HUES48 (cell line): ENCODE measurements around the gene EGFL8.

Experiments
- H3K27ac ChIP-seq: one replicate; pipeline ENCODE4 v1.7.0; 2013; ENCODE audit warnings: low read depth, low read length, inconsistent platforms
- H3K27me3 ChIP-seq: 2 replicates; pipeline ENCODE4 v1.6.1; 2013; ENCODE audit warnings: mild to moderate bottlenecking, low read length; ENCODE audit not compliant: control insufficient read depth, insufficient read depth
- H3K36me3 ChIP-seq: 2 replicates; pipeline ENCODE4 v1.6.1; 2013; ENCODE audit warnings: low read length; ENCODE audit not compliant: control insufficient read depth, insufficient read depth
- H3K4me1 ChIP-seq: 2 replicates; pipeline ENCODE4 v1.6.1; 2013; ENCODE audit warnings: mild to moderate bottlenecking, low read length; ENCODE audit not compliant: control insufficient read depth, insufficient read depth
- H3K4me3 ChIP-seq: 2 replicates; pipeline ENCODE4 v1.5.1; 2013; ENCODE audit warnings: mild to moderate bottlenecking, low read depth, low read length
- H3K9ac ChIP-seq: 2 replicates; pipeline ENCODE4 v1.6.1; 2013; ENCODE audit warnings: mild to moderate bottlenecking, low read depth, low read length, moderate library complexity
- H3K9me3 ChIP-seq: 2 replicates; pipeline ENCODE4 v1.6.1; 2013; ENCODE audit warnings: low read length; ENCODE audit not compliant: control insufficient read depth, insufficient read depth

The EGFL8 gene

GRCh38 chr6:32164295-32164694, at the start of gene EGFL8:
Gene EGFL8, plus strand, starts transcription at chr6:32164595. Its CDS starts 1,571 bp downstream, at chr6:32166166.
- no peak within 1 kb of the TSS for H3K4me3 ChIP-seq
- no peak within 1 kb of the TSS for H3K27ac ChIP-seq
- H3K4me1 ChIP-seq, result no peaks in the 10 kb centered on the region
- peaks cover 32% of the 10 kb centered on the region for H3K36me3 ChIP-seq
- no peaks in the 10 kb centered on the region for H3K27me3 ChIP-seq
- no peaks in the 10 kb centered on the region for H3K9me3 ChIP-seq
- no peak within 1 kb of the TSS for H3K9ac ChIP-seq

GRCh38 chr6:32114796-32115195, 49.6 kb upstream of the EGFL8 start:
- peaks cover 45% of the 10 kb centered on the region for H3K36me3 ChIP-seq
- no peak overlapping the region for H3K4me3 ChIP-seq
- no peak overlapping the region for H3K27ac ChIP-seq
- no peaks in the 10 kb centered on the region for H3K9me3 ChIP-seq
- H3K27me3 ChIP-seq, result no peaks in the 10 kb centered on the region
- 0 out of 2 replicates have a peak, but pooled peaks cover 3% of the 10 kb centered on the region for H3K4me1 ChIP-seq
- no peak overlapping the region for H3K9ac ChIP-seq

- H3K4me1 ChIP-seq, result 0 out of 2 replicates have a peak, but pooled peaks cover 3% of the 10 kb centered on the region
- H3K4me3 ChIP-seq, result no peak overlapping the region
- H3K27ac ChIP-seq, result no peak overlapping the region
- H3K9me3 ChIP-seq, result no peaks in the 10 kb centered on the region
- H3K36me3 ChIP-seq, result peaks cover 49% of the 10 kb centered on the region
- H3K27me3 ChIP-seq, result no peaks in the 10 kb centered on the region
- H3K9ac ChIP-seq, result no peak overlapping the region
These were observed 48.8 kb upstream of the EGFL8 start for GRCh38 chr6:32115623-32116022.

GRCh38 chr6:32116674-32117073, 47.7 kb upstream of the EGFL8 start:
- Histone ChIP-seq H3K9ac (no peak overlapping the region), H3K9me3 (no peaks in the 10 kb centered on the region), H3K27ac (no peak overlapping the region), H3K4me1 (0 out of 2 replicates have a peak, but pooled peaks cover 3% of the 10 kb centered on the region), H3K27me3 (no peaks in the 10 kb centered on the region), H3K36me3 (peaks cover 58% of the 10 kb centered on the region), H3K4me3 (no peak overlapping the region)

- peaks cover 64% of the 10 kb centered on the region for H3K36me3 ChIP-seq
- no peak overlapping the region for H3K27ac ChIP-seq
- no peak overlapping the region for H3K9ac ChIP-seq
- H3K4me1 ChIP-seq, result 0 out of 2 replicates have a peak, but pooled peaks cover 3% of the 10 kb centered on the region
- H3K27me3 ChIP-seq, result no peaks in the 10 kb centered on the region
- H3K4me3 ChIP-seq, result no peak overlapping the region
- no peaks in the 10 kb centered on the region for H3K9me3 ChIP-seq
These were observed 46.9 kb upstream of the EGFL8 start for GRCh38 chr6:32117461-32117860.

- H3K27ac ChIP-seq, result no peak overlapping the region
- no peaks in the 10 kb centered on the region for H3K27me3 ChIP-seq
- no peak overlapping the region for H3K4me3 ChIP-seq
- H3K4me1 ChIP-seq, result 0 out of 2 replicates have a peak, but pooled peaks cover 3% of the 10 kb centered on the region
- no peaks in the 10 kb centered on the region for H3K9me3 ChIP-seq
- no peak overlapping the region for H3K9ac ChIP-seq
- H3K36me3 ChIP-seq, result peaks cover 70% of the 10 kb centered on the region
These were observed 45.4 kb upstream of the EGFL8 start for GRCh38 chr6:32118782-32119628.

GRCh38 chr6:32120573-32121059, 43.8 kb upstream of the EGFL8 start:
- Histone ChIP-seq H3K9ac (no peak overlapping the region), H3K4me3 (no peak overlapping the region), H3K27me3 (no peaks in the 10 kb centered on the region), H3K9me3 (no peaks in the 10 kb centered on the region), H3K27ac (no peak overlapping the region), H3K36me3 (peaks cover 74% of the 10 kb centered on the region), H3K4me1 (0 out of 2 replicates have a peak, but pooled peaks cover 3% of the 10 kb centered on the region)

GRCh38 chr6:32123681-32124080, 40.7 kb upstream of the EGFL8 start:
- Histone ChIP-seq H3K9ac (no peak overlapping the region), H3K4me3 (no peak overlapping the region), H3K9me3 (no peaks in the 10 kb centered on the region), H3K36me3 (peaks cover 54% of the 10 kb centered on the region), H3K4me1 (peaks cover 12% of the 10 kb centered on the region), H3K27me3 (no peaks in the 10 kb centered on the region), H3K27ac (no peak overlapping the region)

- H3K36me3 ChIP-seq, result peaks cover 33% of the 10 kb centered on the region
- no peaks in the 10 kb centered on the region for H3K9me3 ChIP-seq
- no peaks in the 10 kb centered on the region for H3K27me3 ChIP-seq
- peaks cover 11% of the 10 kb centered on the region for H3K4me1 ChIP-seq
- H3K9ac ChIP-seq, result no peak overlapping the region
- H3K27ac ChIP-seq, result no peak overlapping the region
- H3K4me3 ChIP-seq, result peak overlapping the region; percentile 98
These were observed 37.5 kb upstream of the EGFL8 start for GRCh38 chr6:32126880-32127279.

GRCh38 chr6:32127409-32127716, 37.0 kb upstream of the EGFL8 start:
- peak overlapping the region; percentile 98 for H3K27ac ChIP-seq
- H3K4me1 ChIP-seq, result peaks cover 11% of the 10 kb centered on the region
- no peaks in the 10 kb centered on the region for H3K9me3 ChIP-seq
- H3K36me3 ChIP-seq, result peaks cover 29% of the 10 kb centered on the region
- H3K9ac ChIP-seq, result peak overlapping the region; percentile 90; the same call in 1 of the 2 replicates
- no peaks in the 10 kb centered on the region for H3K27me3 ChIP-seq
- H3K4me3 ChIP-seq, result peak overlapping the region; percentile 98
